DOHH2 (cell line): ENCODE data around the gene EZR.

ENCODE experiments used
- H3F3A ChIP-seq: fragments of 200-600 bp; sonication (generic), shearing (Covaris generic); 2 replicates; pipeline ENCODE4 v1.6.0; 2016; ENCODE audit warnings: antibody characterized with exemption, mild to moderate bottlenecking; ENCODE audit not compliant: control insufficient read depth, insufficient read depth
- H3K27ac ChIP-seq: fragments of 200-600 bp; sonication (generic); 2 replicates; pipeline ENCODE4 v1.5.1; 2014; ENCODE audit warnings: low read depth, mild to moderate bottlenecking, low read length, moderate library complexity
- H3K27me3 ChIP-seq: fragments of 200-600 bp; sonication (generic); 2 replicates; pipeline ENCODE4 v1.6.1; 2014; ENCODE audit warnings: mild to moderate bottlenecking, low read length, mixed read lengths; ENCODE audit not compliant: control insufficient read depth
- H3K36me3 ChIP-seq: fragments of 200-600 bp; sonication (generic); 2 replicates; pipeline ENCODE4 v1.6.1; 2014; ENCODE audit warnings: mild to moderate bottlenecking, low read length, moderate library complexity, mixed read lengths; ENCODE audit not compliant: control insufficient read depth
- H3K4me1 ChIP-seq: fragments of 200-600 bp; sonication (generic); 2 replicates; pipeline ENCODE4 v1.6.1; 2014; ENCODE audit warnings: mild to moderate bottlenecking, low read length, mixed read lengths; ENCODE audit not compliant: control insufficient read depth
- H3K4me2 ChIP-seq: fragments of 200-600 bp; sonication (generic); 2 replicates; pipeline ENCODE4 v1.6.0; 2014; ENCODE audit warnings: mild to moderate bottlenecking, low read length, moderate library complexity
- H3K4me3 ChIP-seq: fragments of 200-600 bp; sonication (generic); 2 replicates; pipeline ENCODE4 v1.5.1; 2014; ENCODE audit warnings: mild to moderate bottlenecking, low read length, mixed read lengths
- H3K79me2 ChIP-seq: fragments of 200-600 bp; sonication (generic); 2 replicates; pipeline ENCODE4 v1.6.1; 2014; ENCODE audit warnings: mild to moderate bottlenecking, low read length, mixed read lengths; ENCODE audit not compliant: control insufficient read depth
- H3K9me2 ChIP-seq: fragments of 200-600 bp; sonication (generic); replicated peaks from 2 replicates; pipeline ENCODE4 v1.6.1; 2014; ENCODE audit warnings: mild to moderate bottlenecking, low read length, mixed read lengths; ENCODE audit not compliant: control insufficient read depth
- H3K9me3 ChIP-seq: fragments of 200-600 bp; sonication (generic); 2 replicates; pipeline ENCODE4 v1.6.1; 2014; ENCODE audit warnings: antibody characterized with exemption, low read length, mixed read lengths; ENCODE audit not compliant: control insufficient read depth, insufficient read depth
- H4K20me1 ChIP-seq: fragments of 200-600 bp; sonication (generic); 2 replicates; pipeline ENCODE4 v1.6.0; 2014; ENCODE audit warnings: low read depth, mild to moderate bottlenecking, antibody characterized with exemption, low read length, moderate library complexity; ENCODE audit not compliant: control insufficient read depth, insufficient read depth
- CTCF ChIP-seq: fragments of 200-600 bp; sonication (generic); IDR thresholded peaks from one replicate; pipeline ENCODE4 v1.5.1; 2014; ENCODE audit warnings: antibody characterized with exemption, mild to moderate bottlenecking, low read depth, low read length; ENCODE audit not compliant: poor library complexity, severe bottlenecking
- EZH2phosphoT487 ChIP-seq: fragments of 200-600 bp; sonication (generic); IDR thresholded peaks from 2 replicates; pipeline ENCODE4 v1.6.1; 2017; ENCODE audit warnings: borderline replicate concordance, mild to moderate bottlenecking, antibody characterized with exemption, low read length, moderate library complexity, mixed read lengths

The EZR gene

GRCh38 chr6:158761746-158762145 lies 57.4 kb downstream of the EZR start:
- Histone ChIP-seq H3K4me2 (no peak overlapping the region), H3K9me2 (no peaks in the 10 kb centered on the region), H3K9me3 (no peaks in the 10 kb centered on the region), H3K79me2 (no peaks in the 10 kb centered on the region), H3K27ac (no peak overlapping the region), H3F3A (peaks cover 50% of the 10 kb centered on the region), H3K4me1 (0 out of 2 replicates have a peak, but pooled peaks cover 3% of the 10 kb centered on the region), H3K36me3 (peaks cover 24% of the 10 kb centered on the region), H3K27me3 (no peaks in the 10 kb centered on the region), H3K4me3 (no peak overlapping the region), H4K20me1 (peaks cover 7% of the 10 kb centered on the region)
- TF ChIP-seq CTCF (no peak), EZH2phosphoT487 (no peak)

- H3K27ac ChIP-seq, result no peak overlapping the region
- no peak overlapping the region for H3K4me2 ChIP-seq
- H3K36me3 ChIP-seq, result peaks cover 14% of the 10 kb centered on the region
- TF ChIP-seq EZH2phosphoT487 (no peak), CTCF (no peak)
- H3K9me2 ChIP-seq, result no peaks in the 10 kb centered on the region
- H3F3A ChIP-seq, result peaks cover 40% of the 10 kb centered on the region
- H4K20me1 ChIP-seq, result peaks cover 4% of the 10 kb centered on the region
- no peaks in the 10 kb centered on the region for H3K79me2 ChIP-seq
- no peaks in the 10 kb centered on the region for H3K27me3 ChIP-seq
- no peak overlapping the region for H3K4me3 ChIP-seq
- H3K4me1 ChIP-seq, result 0 out of 2 replicates have a peak, but pooled peaks cover 3% of the 10 kb centered on the region
- H3K9me3 ChIP-seq, result no peaks in the 10 kb centered on the region
Observed at GRCh38 chr6:158760618-158761250, 58.4 kb downstream of the EZR start.

- H3K4me2 ChIP-seq, result no peak overlapping the region
- 0 out of 2 replicates have a peak, but pooled peaks cover 3% of the 10 kb centered on the region for H3K4me1 ChIP-seq
- H3K79me2 ChIP-seq, result no peaks in the 10 kb centered on the region
- no peak overlapping the region for H3K27ac ChIP-seq
- peaks cover 8% of the 10 kb centered on the region for H3K36me3 ChIP-seq
- H3K27me3 ChIP-seq, result peaks cover 4% of the 10 kb centered on the region; the same call in 1 of the 2 replicates
- H3K9me3 ChIP-seq, result no peaks in the 10 kb centered on the region
- H3K9me2 ChIP-seq, result no peaks in the 10 kb centered on the region
- peaks cover 33% of the 10 kb centered on the region for H3F3A ChIP-seq
- H3K4me3 ChIP-seq, result no peak overlapping the region
- TF ChIP-seq EZH2phosphoT487, result no peak
- no peaks in the 10 kb centered on the region for H4K20me1 ChIP-seq
Observed at GRCh38 chr6:158759966-158760617, 59.1 kb downstream of the EZR start.

- Histone ChIP-seq H3K4me1 (0 out of 2 replicates have a peak, but pooled peaks cover 3% of the 10 kb centered on the region), H3F3A (peaks cover 23% of the 10 kb centered on the region), H3K27me3 (peaks cover 5% of the 10 kb centered on the region; the same call in 1 of the 2 replicates), H3K27ac (no peak overlapping the region), H3K4me2 (no peak overlapping the region), H3K36me3 (no peaks in the 10 kb centered on the region), H3K4me3 (no peak overlapping the region), H3K9me3 (no peaks in the 10 kb centered on the region), H3K79me2 (no peaks in the 10 kb centered on the region), H4K20me1 (no peaks in the 10 kb centered on the region), H3K9me2 (no peaks in the 10 kb centered on the region)
- TF ChIP-seq EZH2phosphoT487, result no peak
- no peak for TF ChIP-seq CTCF
Observed at GRCh38 chr6:158758941-158759479, 60.2 kb downstream of the EZR start.
